NOMO-1 treated with DMSO at 0.1 percent for 48 hours (cell line): Measurements from ENCODE around the gene CD44.
A peak's percentile ranks its signal among the peaks of the same experiment; 100 is the strongest.

Experiments used
- DNase-seq: peaks from one replicate; lab custom pipeline; 2025; ENCODE audit not compliant: unreplicated experiment; lab: John Stamatoyannopoulos, UW

CD44 gene

DNA sequence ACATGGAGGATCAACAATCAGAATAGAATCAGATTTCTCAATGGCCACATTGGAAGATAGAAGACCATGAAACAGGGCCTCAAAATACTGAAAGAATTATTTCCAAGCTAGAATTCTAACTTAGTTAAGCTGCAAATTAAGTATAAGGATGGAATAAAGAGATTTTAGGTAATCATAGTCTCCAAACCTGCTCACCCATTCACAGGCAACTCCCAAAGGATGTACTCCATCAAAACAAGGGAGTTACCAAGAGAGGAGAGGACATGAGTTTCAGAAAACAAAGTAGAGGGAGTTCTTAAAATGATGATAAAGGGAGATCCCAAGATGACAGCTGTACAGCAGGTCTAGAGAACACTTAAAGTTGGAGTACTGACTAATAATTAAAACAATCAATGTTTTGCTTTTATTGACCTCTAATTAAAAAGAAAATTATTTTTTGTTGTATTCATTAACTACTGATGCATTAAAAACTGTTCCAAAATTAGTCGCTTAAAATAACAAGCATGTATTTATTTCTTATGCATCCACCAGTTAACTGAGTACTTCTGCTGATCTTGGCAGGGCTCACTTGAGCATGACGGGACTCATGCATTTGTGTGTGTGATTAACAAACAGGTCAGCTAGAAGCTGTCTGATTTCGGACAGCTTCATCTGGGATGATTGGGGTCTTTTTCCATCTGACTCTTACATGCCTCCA, 95.6 kb downstream of the CD44 start:
- DNase-seq, result no peak

DNA sequence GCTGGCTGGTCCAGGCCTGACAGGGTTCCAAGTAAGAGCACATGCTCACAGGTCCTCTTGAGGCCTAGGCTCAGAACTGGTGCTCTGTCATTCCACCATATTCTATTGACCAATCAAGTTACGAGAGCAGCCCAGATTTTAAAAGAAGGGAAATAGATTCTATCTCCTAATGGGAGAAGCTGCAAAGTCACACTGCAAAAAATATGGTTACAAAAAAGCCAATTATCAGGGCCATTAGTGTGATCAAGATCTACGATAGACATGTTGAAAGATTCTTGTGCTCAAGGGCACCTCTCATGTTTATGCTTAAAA, 96.1 kb downstream of the CD44 start:
- DNase-seq, result no peak

DNA sequence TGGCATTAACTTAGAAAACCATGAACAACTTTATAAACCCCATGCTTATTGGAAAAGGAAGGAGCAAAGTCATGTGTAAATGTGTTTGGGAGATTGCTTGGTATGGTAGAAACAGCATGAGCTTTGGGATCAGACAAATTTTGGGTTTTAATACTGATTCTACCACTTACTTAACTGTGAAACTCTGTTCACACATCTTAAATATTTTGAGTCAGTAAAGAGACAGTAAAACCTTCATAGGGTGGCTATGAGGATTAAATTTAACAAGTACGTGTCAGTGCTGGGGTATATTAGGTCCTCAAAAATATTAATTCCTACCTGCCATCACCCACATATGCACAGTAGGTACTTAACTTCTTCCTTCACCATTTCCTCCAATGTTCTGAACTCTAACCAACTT, 96.5 kb downstream of the CD44 start:
- no peak for DNase-seq

DNA sequence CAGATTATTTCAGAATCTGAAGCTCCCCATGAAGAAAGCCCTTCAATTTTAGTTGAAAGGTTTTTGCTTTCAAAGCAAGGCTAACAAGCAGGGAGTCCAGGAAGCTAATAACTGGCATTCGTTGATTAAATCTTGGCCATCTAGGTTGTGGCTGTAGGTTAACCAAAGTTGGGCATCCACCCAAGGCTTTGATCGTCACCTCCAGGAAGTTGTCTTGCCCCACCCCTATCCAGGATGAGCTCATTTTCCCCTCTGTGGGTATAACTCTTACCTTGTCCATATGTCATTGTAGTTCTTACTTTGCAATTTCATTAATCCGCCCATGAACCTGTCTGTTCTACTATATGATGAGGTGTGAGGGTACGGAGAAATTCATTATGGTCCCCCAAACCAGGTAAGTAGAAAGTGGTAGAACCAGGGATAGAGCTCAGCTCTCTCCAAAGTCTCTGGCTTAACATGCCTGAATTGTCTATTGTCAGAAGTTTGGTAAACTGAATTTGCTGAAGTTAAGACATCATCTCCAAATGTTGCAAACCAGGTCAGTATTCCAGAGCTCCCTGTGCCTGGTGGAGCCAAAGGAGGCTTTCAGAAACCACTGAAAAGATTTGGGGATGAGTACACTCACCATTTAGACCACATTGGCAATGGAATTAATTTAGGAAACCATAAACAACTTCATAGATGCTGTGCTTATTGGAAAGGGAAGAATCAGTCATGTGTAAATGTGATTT, 97.1 kb downstream of the CD44 start:
- DNase-seq, result no peak

DNA sequence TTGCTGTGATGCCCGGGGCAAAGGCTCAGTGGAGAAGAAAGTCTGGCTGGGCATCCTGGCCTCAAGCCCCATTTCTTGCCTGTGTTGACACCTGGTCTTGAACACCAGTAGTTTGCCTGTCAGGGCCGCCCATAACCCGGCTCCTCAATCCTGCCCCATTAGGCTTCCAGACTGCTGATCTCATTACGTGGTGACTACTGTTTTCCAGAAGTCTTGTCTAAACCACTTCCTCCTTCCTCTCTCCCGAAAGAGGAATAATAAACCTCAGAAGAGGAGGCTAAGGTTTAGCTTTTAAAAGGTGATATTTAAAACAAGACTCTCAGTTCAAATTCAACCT, 97.7 kb downstream of the CD44 start:
- DNase-seq, result peak; percentile 20

DNA sequence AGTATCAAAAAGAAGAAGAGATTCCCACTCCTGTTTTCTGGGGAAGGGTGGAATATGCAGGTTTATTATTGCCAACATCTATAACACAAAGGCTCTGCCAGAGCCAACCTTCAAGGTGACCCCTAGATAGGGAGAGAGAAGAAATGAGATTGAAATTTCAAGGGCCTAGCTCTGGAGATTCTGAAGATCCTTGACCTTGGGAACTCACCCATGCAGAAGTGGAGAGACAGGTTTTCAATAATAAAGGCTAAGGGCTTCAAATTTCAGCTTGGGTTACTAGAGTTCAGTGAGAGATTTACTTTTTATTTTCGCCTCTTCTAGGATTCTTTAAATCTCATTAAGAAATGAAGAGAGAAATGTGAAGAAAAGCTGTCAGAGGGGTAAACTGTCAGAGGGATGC, 98.4 kb downstream of the CD44 start:
- no peak for DNase-seq

DNA sequence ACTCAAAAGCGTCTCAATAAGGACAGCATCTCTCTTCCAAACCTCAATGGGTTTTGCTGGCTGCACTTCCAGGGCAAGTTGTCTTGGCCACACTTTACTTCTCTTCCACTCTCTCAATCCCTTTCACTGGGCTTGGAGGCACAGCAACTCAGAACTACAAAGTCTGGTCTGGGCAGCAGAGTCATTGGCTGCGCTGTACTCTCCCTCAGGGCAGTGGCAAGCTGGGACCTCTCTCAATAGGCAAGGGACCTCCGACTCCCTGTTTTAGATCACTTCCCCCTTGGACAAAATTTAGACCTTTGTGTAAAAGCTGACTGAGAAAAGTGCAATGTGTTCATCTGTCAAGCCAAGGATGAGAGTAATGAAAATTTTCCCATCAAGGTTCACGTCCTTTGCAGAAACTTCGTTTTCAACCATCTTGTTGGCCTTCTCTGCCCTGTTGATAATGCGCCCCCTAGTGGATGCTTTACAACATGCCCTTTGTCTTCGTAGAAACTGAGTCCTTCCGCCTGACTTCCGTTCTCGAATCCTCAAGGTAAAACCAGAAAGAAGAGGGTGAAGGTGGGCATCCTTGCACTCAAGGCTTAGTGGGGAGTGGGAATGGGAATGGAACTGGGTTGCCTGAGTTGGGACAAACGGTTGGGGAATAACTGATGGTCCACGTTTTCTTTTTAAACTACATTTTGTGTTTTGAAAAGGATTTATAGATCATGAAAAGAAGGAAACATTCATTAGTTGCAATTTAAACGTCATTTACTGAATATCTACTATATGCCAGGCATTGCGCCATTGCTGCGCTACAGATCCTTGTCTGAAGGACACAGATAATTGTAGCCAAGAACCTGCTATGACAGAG, 99.1 kb downstream of the CD44 start:
- peak; percentile 40 for DNase-seq

DNA sequence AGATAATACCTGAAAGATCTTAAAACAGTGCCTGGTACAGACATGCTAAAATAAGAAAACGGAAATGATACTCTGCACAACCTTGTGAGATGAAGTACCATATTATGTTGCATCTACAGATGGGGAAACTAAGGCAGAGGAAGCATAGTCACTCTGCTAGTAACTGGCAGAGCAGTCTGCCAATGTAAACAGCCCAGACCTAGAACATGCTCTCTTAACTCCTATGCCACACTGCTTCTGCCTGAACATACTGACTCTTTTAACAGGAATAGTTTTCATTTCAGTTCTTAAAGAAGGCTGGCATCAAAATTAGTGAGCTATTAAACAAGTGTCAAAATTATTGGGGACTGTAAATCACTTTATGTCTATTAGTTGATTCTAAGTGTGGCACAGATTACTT, 99.9 kb downstream of the CD44 start:
- no peak for DNase-seq

DNA sequence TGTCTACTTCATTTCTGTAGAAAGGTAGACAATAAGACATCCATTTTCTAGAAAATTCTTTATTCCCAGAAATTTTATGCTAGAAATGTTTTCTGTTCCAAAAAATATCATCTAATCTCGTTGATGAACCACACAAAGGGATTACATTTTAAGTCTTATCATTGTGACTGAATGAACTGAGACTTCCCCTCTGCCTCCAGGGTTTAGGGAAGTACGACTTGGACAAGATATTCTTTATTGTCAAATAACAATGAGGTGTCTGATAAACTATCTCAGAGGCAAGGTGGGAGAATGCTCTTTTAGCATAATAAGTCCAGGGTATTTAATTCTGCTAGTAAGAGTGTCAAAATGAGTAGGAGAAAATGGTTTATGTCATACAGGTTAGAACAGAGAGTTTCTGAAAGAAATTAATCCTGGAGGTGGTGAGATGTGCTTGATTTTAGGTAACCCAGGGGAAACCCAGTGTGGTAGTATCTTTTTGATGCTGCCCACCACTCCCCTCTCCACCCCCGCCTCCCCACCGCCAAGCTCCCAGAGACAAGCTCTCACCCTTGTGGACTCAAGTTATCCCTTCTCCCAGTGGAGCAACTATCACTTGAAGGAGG, 100.6 kb downstream of the CD44 start:
- DNase-seq, result peak; percentile 45

DNA sequence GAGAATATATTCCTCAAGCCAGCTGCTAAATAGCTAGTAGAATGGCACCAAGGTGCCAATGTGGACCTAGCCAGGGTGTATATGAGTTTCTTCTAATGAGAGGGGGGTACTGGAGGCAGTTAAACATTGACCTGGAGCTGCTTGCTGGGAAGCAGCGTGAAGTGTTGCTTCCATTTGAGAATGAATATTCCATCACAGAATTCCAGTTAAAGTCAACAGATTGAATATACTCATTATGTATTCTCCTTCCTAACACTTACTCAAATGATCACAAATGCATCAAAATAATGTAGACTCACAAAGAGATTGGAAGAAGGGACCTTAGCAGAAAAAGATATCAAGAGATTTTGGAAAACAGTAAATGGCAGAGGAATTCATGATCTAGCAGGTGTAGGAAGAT, 102.1 kb downstream of the CD44 start:
- DNase-seq, result no peak

DNA sequence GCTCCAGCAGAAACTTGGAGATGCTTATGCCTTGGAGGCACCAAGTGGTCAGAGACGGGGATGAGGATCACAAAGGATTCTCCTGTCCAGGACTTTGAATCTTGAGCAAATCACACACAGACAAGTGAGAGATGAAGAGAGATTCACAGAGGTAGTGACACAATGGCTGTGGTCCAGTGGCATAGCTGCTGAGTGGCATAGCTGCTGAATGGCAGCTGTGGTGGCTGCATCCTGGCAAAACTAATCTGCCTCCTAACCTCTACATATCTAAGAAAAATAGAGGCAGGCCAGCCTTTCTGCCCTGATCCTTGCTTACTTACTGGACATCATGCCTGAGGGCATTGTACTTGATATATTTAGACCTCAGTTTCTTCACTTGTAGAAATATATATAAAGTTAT, 102.6 kb downstream of the CD44 start:
- no peak for DNase-seq

DNA sequence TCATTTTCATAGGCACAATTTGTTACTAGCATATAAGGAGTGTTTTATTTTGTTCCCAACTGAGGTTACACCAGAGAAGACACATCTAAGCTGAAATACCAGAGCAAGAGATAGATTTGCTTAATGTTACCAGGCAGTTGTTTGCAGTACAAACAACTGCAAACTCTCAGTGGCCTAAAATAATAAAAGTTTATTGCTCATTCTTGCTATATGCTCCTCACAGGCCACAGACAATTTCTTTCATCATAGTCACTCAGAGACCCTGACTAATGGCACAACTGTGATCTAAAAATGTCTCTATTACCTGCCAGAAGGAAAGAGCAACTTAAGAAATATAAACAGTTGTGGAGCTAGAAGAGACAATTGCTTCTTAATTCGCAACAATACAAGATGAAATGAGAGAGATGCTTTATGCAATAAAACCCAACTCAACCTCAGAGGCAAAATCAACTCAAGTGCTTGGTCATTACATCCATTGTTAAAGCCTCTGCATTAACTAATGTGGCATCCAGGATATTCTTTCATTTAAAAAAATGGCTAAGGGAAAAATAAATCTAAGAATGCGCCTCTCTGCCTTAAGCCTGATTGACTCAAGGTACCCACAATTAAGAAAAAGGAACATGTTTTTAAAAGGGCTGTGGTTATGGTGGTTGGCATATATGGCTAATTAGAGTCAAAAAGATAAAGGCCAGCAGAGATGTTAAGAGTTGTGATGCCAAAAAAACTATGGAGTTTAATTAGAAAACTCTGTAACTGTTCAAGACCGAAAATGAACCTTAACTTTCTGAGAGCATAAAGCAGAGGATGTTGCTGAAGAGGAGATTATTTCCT, 103.7 kb downstream of the CD44 start:
- peak; percentile 48 for DNase-seq

DNA sequence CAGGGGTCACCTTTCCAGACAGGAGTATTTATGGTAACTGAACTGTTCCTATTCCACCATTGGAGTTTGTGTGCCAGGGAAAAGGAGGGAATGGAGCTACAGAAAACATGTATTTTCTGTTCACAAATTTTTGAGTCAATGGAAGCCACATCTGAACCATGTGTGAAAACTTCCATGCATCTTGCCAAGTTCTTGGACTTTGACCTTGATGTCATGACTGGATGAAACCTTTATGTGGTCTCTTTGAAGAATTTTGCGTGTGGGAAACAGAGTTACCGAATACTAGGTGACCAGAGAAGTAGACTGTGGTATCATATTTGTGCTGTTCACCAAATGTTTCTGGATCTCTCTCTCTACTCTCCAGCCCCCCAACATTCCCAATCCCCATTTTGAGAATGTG, 104.8 kb downstream of the CD44 start:
- no peak for DNase-seq

DNA sequence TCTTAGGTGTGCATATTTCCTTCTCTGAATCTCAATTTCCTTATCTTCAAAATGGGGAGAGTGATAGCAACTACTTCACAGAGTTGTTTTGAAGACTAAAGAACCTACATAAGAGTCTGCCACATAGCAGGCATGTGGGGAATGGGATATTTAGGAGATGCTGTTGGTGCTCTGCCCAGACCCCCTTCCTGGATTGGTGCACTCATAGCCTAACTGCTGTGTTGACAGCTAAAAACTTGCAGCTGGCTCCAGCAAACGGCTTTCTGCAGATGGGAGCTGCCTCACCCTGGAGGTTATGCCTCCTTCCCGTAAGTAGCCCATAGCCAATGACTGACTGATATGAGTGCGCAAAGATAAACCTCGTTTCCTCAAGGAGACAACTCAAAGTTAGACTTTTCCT, 106.1 kb downstream of the CD44 start:
- DNase-seq, result no peak

DNA sequence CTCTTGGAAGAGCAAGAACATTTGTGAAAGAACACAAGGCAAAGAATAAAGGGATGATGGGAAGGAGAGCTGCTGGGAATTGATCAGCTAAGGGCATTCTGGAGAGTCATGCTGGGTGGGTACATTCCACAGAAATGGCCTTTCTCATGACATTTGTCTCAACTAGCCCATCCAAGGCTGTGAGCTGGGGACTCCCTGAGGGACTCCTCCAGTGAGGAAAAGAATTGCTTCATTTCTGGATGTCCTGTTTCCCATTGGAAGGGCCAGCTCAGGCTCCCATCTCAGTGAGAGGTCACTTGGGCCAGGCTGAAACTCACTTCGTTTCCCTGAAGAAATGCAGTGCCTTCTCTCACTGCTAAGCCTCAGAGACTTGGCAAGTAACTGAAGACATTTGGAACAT, 106.8 kb downstream of the CD44 start:
- no peak for DNase-seq

DNA sequence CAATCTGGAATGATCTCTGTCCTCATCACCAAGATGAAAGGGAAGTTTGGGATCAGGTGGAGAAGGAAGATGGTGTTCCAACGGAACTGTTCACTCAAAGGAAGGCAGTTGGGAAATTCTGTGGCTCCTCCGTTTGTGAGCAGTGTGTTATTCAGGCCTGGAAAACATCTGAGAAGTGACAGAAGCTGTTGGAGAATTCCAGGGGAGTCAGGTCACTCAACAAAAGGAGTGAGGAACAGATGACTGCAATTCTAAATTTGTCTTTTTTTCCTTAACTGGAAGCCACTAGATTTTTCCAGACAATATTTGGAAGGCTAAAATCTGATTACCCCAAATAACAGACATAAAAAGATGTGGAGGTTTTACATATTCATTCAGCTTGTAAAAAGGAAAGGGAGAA, 107.8 kb downstream of the CD44 start:
- no peak for DNase-seq

DNA sequence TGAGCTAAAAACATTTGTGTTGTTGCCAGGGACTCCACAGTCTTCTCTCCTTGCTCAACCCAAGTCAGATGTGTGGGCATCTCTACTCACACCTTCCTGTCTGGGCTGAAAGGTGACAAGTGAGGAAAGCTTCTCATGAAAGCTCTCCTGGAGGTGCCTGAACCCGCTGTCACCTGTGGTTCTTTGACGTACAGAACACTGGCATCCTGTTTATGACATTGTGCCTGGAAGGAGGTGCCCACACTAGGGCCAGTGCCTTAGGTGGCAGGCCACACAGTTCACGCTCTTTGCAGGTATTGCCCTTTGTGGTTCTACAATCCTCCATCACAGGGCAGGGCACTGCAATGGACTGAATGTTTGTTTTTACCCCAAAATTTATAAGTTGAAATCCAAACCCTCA, 108.5 kb downstream of the CD44 start:
- DNase-seq, result no peak

DNA sequence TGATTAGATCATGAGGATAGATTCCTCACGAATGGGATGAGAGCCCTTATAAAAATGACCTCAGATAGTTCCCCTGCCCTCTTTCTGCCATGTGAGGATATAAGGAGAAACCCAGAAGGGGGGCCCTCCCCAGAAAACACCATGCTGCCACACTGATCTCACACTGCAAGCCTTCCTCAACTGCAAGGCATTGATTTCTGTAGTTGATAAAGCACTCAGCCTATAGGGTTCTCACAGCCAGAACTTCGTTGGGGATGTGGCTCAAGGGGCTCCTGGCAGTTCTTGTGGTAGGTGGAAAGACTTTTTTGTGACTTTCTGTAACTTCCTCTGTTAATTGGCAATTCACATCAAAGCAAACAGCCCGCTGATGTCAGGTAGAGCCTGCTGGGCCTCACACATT, 108.9 kb downstream of the CD44 start:
- DNase-seq, result no peak

DNA sequence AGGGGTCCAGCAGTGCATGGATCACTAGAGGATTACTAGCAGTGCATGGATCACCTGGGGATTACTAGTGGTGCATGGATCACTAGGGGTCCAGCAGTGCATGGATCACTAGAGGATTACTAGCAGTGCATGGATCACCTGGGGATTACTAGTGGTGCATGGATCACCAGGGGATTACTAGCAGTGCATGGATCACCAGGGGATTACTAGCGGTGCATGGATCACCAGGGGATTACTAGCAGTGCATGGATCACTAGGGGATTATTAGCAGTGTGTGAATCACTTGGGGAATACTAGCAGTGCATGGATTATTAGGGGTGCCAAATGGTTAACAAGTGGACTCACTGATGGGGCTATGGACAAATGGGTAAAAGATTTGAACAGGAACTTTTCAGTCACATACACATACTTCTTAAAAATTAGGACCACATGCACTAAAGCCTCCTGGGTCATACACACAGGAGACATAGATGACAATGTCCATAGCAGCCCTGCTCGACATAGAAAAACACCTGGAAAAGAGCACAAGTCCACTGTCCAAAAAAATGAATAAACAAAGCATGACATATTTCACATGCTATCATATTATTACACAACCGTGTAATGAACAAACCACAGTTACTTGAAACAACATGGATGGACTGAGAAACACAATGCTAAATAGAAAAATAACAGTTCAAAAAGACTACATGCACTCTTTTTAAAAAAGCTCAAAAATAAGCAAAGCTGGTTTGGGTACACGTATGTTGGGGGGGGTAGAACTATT, 109.8 kb downstream of the CD44 start:
- no peak for DNase-seq

DNA sequence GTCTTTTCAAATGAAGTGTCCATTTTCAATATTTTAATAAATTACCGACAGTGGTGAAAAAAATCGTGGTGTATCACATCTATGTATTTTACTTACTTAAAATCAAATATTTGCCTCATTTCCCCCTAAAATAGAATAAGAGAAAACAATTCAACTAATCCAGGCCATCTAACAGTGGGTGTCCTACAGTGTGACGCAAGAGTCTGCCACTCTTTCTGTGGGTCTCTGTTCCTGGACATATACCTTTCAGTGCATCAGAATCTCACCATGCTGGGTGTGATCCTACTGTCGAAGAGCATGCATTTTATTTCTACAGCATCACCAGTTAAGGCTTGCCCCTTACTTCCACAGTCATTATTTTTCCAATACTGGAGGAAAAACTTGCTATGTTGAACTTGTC, 111.2 kb downstream of the CD44 start:
- DNase-seq, result no peak
